ENCODE results near the gene ANO5. TPM values are rescaled to one million over a fixed set of nuclear protein-coding genes. Genes with fewer than 3 reads are reported as not detected.

The ANO5 gene
- total RNA-seq, 1 experiment from 2014 or later = 3.4 TPM

GRCh38 chr11:22169833-22170232 is 23.1 kb upstream of the ANO5 start:
- H3K14ac ChIP-seq (ENCODE audit: insufficient read depth, low read length) = no peak overlapping the region
- no peak overlapping the region for H2BK12ac ChIP-seq (ENCODE audit: insufficient read length, low read depth, low read length)
- H3K4ac ChIP-seq (ENCODE audit: low read depth, low read length) = no peak overlapping the region
- no peaks in the 10 kb centered on the region for H3K23me2 ChIP-seq (ENCODE audit: insufficient read length, low read depth, low read length, poor library complexity, severe bottlenecking)
- H3K27ac Mint-ChIP-seq = no peak overlapping the region
- H3K4me3 Mint-ChIP-seq = no peak overlapping the region
- no peak overlapping the region for H3K56ac ChIP-seq (ENCODE audit: insufficient read length, low read depth, low read length)
- H4K5ac ChIP-seq (ENCODE audit: insufficient read length, low read depth, low read length) = no peak overlapping the region
- DNase-seq = no peak
- H3K36me3 Mint-ChIP-seq (ENCODE audit: insufficient read depth in 1 of 3, low read depth in 3 of 3) = no peaks in the 10 kb centered on the region
- no peak overlapping the region for H2AFZ ChIP-seq (ENCODE audit: low read length)
- H4K91ac ChIP-seq (ENCODE audit: insufficient read length, low read depth, low read length) = no peak overlapping the region
- no peak overlapping the region for H3K23ac ChIP-seq (ENCODE audit: insufficient read length, low read depth, low read length)
- no CpG with 5 or more reads among the region's 2 CpGs for WGBS (ENCODE audit: extremely low coverage, insufficient read length, low lambda C conversion rate)
- H2BK5ac ChIP-seq (ENCODE audit: insufficient read length, low read length) = no peak overlapping the region
- peak; percentile 68 for TF ChIP-seq CTCF (conservative IDR thresholded peaks at IDR 0.05)
- H3K79me2 ChIP-seq (ENCODE audit: insufficient read depth, low read length) = no peaks in the 10 kb centered on the region
- H3K27me3 ChIP-seq (ENCODE audit: insufficient read depth, low read length) = no peaks in the 10 kb centered on the region
- H3K27me3 Mint-ChIP-seq (ENCODE audit: low read depth) = no peaks in the 10 kb centered on the region; the same call in 1 of the 2 replicates
- H3K18ac ChIP-seq (ENCODE audit: insufficient read length, low read depth, low read length) = no peak overlapping the region
- no peaks in the 10 kb centered on the region; a peak in 1 of 4 replicates for H3K4me1 Mint-ChIP-seq
- H3K9me3 Mint-ChIP-seq = no peaks in the 10 kb centered on the region
- H2BK15ac ChIP-seq (ENCODE audit: low read depth, low read length) = no peak overlapping the region
- no peak overlapping the region for H2AK5ac ChIP-seq (ENCODE audit: insufficient read length, low read length)
- H3K79me1 ChIP-seq (ENCODE audit: insufficient read depth, low read depth, low read length, poor library complexity, severe bottlenecking) = no peaks in the 10 kb centered on the region
- no peaks in the 10 kb centered on the region; the same call in 1 of the 2 replicates for H3K4me1 ChIP-seq (ENCODE audit: insufficient read depth, low read length)
- no peaks in the 10 kb centered on the region for H3K9me3 ChIP-seq (ENCODE audit: control insufficient read depth, low read depth, low read length)
- no peak overlapping the region for H2BK120ac ChIP-seq (ENCODE audit: low read depth, low read length, poor library complexity, severe bottlenecking)
- no peak overlapping the region for H3K27ac ChIP-seq (ENCODE audit: insufficient read length, low read depth, low read length)
- no peaks in the 10 kb centered on the region for H4K20me1 ChIP-seq (ENCODE audit: control insufficient read depth, insufficient read depth, insufficient read length)
- H4K8ac ChIP-seq (replicated peaks; ENCODE audit: insufficient read length, low read depth, low read length) = no peak overlapping the region
- H3K9ac ChIP-seq (ENCODE audit: extremely low read depth, insufficient read length, low read length) = no peak overlapping the region
- no peak overlapping the region for H3K4me2 ChIP-seq (ENCODE audit: insufficient read depth, insufficient read length, low read length)
- H2BK20ac ChIP-seq (ENCODE audit: low read depth, low read length, poor library complexity, severe bottlenecking) = no peak overlapping the region
- no peak overlapping the region for H3T11ph ChIP-seq (ENCODE audit: low read length)

All from H9 (cell line).